ENCODE data around the gene EYS.

DNA sequence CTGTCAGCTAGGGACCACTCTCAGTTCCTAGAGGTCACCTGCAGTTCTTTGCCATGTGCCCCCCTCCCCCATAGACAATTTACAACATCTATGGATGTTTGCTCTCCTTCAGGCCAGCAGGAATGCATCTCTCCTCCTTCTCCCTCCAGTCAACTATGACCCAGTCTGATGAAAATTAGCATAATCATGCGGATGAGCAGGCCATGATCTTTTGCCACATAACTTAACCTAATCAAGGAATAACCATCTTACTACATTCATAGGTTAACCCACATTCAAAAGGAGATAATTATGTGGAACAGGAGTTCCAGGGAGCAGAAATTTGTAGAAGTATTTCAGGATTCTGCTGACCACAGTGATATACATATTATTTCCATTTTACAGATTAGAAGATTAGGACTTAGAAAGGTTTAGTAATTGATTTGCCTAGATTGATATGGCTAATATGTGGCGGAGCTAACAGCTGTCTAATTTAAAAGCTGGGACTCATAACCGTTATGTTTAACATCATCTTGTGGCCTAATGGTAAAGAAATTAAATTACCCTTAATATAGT is 1585.9 kb downstream of the EYS start:
- TF ChIP-seq, protein P1, sequence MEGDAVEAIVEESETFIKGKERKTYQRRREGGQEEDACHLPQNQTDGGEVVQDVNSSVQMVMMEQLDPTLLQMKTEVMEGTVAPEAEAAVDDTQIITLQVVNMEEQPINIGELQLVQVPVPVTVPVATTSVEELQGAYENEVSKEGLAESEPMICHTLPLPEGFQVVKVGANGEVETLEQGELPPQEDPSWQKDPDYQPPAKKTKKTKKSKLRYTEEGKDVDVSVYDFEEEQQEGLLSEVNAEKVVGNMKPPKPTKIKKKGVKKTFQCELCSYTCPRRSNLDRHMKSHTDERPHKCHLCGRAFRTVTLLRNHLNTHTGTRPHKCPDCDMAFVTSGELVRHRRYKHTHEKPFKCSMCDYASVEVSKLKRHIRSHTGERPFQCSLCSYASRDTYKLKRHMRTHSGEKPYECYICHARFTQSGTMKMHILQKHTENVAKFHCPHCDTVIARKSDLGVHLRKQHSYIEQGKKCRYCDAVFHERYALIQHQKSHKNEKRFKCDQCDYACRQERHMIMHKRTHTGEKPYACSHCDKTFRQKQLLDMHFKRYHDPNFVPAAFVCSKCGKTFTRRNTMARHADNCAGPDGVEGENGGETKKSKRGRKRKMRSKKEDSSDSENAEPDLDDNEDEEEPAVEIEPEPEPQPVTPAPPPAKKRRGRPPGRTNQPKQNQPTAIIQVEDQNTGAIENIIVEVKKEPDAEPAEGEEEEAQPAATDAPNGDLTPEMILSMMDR (IDR thresholded peaks at IDR 0.05): no peak
- TF ChIP-seq POLR2AphosphoS5 (IDR thresholded peaks at IDR 0.05): no peak
- no peak for TF ChIP-seq EP300 (IDR thresholded peaks at IDR 0.05)
